OCI-LY7 (cell line): ENCODE measurements around the gene HEBP1.

Experiments
- EZH2phosphoT487 ChIP-seq: fragments of 200-600 bp; sonication (generic); IDR thresholded peaks from 2 replicates; pipeline ENCODE4 v1.6.1; 2018; ENCODE audit warnings: low read depth, borderline replicate concordance, mild to moderate bottlenecking, mixed run types, antibody characterized with exemption, low read length, moderate library complexity, mixed read lengths
- TF ChIP-seq, protein P1 (sequence below): fragments of 200-600 bp; sonication (generic); conservative IDR thresholded peaks from 2 replicates; pipeline ENCODE4 v1.5.1; 2014; ENCODE audit warnings: mild to moderate bottlenecking, antibody characterized with exemption, low read length, moderate library complexity, mixed read lengths

DNA sequence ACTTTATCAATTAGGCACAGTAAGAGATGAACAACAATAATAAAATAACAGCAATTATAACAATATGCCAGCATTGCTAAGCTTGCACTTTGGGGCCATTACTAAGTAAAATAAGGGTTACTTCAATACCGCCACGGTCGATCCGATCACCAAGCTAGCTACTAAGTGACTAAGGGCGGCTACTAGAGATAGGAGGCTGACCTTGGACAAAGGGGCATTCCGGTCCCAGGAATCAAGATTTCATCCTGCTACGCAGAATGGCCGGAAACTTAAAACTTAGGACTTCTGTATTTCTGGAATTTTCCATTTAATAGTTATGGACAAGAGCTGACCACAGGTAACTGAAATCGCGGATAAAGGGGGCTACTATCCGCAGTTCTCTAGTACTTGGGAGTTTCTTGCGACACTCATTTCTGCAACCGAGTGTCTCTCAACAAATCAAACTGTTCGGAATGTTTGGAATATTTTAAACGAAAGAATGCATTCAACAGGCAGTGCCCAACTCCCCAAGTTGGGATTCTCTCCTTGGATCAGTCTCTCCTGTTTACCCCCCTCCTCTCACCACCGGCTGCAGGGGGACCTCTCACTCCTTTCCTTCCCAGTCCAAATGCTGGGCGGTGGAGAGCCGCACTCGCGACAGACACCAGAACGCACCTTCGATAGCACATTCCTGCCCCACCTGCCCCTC lies 650 bp downstream of the HEBP1 start:
- TF ChIP-seq, protein P1, sequence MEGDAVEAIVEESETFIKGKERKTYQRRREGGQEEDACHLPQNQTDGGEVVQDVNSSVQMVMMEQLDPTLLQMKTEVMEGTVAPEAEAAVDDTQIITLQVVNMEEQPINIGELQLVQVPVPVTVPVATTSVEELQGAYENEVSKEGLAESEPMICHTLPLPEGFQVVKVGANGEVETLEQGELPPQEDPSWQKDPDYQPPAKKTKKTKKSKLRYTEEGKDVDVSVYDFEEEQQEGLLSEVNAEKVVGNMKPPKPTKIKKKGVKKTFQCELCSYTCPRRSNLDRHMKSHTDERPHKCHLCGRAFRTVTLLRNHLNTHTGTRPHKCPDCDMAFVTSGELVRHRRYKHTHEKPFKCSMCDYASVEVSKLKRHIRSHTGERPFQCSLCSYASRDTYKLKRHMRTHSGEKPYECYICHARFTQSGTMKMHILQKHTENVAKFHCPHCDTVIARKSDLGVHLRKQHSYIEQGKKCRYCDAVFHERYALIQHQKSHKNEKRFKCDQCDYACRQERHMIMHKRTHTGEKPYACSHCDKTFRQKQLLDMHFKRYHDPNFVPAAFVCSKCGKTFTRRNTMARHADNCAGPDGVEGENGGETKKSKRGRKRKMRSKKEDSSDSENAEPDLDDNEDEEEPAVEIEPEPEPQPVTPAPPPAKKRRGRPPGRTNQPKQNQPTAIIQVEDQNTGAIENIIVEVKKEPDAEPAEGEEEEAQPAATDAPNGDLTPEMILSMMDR, result no peak
- no peak for TF ChIP-seq EZH2phosphoT487
